GDM1 (cell line): ENCODE results near the gene ERF.
A peak's percentile ranks its signal among the peaks of the same experiment; 100 is the strongest.

Source experiments
- DNase-seq: peaks from one replicate; lab custom pipeline; 2025; lab: John Stamatoyannopoulos, UW

Gene ERF

GRCh38 chr19:42253245-42254088, 1.5 kb downstream of the ERF start:
- peak; percentile 57 for DNase-seq

- no peak for DNase-seq
These were observed 2.3 kb downstream of the ERF start for GRCh38 chr19:42252365-42253244.

DNA sequence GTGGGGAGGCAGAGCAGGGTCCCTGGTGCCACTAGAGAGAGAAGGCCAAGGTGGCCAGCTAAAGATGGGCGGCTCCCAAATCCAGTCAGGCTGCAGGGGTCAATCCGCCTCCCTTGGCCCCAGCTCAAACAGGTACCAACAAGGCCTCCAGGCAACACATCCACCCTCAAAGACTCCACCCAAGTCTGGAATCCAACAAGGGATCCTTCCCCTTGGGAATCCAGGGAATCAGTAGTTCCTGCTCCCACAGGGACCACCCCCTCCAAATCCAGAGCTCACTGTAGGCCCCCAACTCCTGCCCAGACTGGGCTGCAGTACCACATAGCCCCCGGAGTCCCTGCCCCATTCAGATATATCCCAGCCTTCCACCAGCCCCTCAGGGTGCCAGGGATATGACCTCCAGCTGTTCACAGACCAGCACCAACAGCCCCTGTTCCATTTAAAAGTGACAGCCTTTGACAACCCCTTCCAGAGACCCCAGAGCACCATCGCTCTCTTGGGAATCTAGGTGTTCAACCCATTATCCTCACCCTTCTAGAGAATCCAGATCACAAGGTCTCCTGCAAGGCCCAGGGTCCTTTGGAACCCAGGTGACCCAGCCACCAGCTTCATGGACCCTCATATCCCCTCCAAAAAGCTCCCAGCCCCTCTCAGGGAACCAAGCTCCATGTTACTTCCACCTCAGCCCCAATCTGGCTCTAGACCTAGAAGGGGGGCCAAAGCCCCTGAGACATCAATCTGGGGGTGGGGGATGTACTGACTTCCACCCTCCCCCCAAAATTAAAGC, 3.2 kb downstream of the ERF start:
- no peak for DNase-seq

DNA sequence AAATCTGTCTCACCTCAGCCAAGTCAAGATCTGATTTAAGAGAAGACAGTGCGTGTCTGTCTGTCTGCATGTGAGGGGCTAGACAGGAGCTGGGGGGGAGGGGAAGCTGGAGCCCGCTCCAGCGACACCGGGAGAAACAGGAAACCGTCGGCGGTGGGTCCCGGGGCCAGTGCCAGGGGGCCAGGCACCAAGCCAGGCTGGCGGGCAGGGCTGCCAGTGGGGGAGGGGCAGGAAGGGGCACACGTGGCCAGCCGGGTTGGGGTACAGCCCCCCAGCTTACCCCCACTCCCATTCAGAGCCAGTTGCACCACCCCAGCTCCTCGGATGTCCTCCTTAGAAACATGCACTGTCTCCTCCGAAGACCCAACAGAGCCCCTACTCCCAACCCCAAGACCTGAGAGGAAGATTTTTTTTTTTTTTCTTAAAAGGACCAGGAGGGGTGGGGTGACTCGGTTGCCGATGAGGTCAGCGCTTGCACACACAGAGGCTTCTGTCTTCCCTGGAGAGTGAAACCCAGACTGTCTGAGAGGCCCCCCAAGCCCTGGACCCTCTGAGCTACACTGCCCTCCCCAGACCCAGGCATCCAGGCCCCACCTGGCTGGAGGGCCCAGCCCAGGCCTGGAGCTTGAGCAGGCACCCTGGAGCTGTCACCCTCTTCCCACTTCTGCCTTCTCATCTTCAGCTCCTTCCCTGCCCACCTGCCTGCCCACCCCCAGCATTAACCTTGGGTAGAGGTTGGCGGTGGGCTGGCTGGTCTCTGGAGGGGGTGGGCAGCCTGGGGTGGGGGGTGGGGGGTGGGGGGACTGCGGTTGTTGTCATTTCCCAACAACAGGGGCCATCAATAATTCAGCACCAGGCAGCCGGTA, 4.0 kb downstream of the ERF start:
- DNase-seq = no peak

GRCh38 chr19:42250183-42250665, 4.7 kb downstream of the ERF start:
- DNase-seq = no peak

DNA sequence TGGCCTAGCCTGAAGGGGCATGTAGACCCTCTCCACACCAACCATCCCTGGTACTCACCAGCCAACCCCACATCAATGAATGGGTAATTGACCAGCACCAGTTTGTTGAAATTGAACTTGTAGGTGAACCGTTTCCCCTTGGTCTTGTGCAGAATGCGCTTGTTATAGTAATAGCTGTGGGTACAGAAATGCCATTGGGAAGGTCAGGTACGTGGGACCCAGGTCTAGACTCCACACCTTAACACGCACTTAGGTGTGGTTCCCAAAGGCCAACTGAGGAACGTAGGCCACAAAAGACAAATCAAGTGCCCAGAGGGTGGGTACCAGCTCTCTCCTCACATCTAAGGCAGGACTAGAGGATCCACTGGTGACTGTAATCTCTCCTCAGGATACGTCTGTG, 5.2 kb downstream of the ERF start:
- no peak for DNase-seq

GRCh38 chr19:42249149-42249750, 5.7 kb downstream of the ERF start:
- no peak for DNase-seq

GRCh38 chr19:42248270-42249148, 6.4 kb downstream of the ERF start:
- no peak for DNase-seq

DNA sequence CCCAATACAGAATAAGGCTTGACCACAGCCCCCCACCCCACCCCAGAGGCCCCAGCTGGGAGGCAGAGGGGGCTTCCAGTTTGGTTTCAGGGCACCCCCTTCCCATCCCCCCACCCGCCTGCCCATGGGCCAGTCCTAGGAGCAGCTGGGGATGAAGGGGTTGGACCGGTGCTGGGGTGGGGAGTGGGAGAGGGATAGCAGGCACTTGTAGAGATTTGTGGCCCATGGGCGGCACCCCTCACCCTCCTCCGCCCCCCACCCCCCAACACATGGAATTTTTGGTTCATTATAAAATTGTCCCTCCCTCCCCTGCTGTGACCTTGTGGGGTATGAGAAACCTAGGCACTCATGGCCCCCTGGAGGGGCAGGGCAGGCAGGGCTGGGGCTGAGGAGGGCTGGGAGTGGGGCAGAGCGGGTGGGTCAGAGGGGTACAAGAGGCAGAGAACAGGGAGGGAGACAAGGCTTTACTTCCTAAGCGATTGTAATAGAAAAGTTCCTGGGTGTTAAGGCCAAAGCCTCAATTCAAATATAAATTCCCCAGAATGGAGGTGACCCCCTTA, 7.2 kb downstream of the ERF start:
- no peak for DNase-seq

DNA sequence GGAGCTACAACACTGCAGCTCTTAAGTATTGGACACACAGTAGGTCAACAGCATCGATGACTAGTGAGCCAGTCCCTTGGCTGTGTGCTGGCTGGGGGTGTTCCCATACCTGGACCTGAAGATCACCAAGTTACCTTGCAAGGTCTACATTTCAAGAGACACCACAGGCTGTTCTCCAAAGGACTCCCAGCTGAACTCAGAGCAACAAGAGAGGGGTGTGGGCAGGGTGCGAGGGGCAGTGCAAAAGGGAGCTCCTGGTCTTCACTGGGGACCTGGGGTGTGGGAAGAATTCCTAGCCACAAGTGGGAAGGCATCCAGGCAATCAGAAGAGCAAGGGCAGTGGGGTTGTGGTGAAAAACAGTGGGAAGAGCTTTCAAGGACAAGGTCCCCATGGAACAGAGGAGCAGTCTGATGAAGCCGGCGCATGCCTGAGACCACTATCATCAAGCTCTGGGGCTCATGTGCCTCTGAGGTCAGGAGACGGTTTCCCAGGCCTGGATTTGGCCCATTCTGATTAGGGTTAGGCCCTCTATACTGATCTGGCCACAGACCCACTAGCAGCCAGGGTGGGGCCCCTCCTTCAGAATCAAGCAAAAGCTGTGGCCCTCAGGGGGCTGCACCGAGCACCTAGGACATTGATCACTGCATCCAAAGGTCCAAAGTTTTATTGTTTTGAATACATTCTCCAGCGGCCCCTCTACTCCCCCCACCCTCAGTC, 7.8 kb downstream of the ERF start:
- no peak for DNase-seq

DNA sequence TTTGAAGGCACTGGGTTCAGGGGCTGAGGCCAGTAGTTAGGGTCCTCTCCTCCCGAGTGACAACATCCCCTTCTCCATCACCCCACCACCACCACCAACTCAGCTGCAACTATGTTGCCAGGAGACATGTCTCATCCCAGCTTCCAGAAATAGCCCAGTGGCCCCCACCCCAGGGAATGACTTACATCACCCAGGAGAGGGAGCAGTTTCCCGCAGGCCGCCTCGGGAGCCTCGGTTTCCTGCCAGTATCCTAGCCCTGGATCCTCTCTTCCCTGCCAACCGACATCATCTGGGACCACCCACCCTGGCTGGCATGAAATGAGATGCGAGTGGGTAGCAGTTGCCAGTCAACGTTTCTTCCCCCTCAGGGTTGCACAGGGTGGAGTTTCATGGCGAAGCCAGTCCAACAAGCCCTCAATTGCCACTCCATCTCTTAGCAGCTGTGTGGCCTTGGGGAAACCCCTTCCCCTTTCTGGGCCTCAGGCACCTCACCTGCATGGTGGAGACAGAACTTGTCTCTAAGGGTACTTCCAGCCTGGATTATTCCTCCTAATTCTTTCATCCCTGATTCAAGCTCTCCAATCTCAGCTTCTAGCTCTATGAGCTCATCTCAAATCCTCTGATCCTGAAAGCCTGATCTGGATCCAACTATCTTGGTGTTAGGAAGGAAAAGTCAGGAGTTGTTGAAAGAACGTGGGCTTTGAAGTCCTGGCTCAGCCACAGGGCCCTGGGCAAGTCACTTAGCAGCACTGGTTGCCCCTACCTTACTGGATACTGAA, 8.6 kb downstream of the ERF start:
- no peak for DNase-seq

- no peak for DNase-seq
These were observed 9.7 kb downstream of the ERF start for GRCh38 chr19:42245231-42245630.

DNA sequence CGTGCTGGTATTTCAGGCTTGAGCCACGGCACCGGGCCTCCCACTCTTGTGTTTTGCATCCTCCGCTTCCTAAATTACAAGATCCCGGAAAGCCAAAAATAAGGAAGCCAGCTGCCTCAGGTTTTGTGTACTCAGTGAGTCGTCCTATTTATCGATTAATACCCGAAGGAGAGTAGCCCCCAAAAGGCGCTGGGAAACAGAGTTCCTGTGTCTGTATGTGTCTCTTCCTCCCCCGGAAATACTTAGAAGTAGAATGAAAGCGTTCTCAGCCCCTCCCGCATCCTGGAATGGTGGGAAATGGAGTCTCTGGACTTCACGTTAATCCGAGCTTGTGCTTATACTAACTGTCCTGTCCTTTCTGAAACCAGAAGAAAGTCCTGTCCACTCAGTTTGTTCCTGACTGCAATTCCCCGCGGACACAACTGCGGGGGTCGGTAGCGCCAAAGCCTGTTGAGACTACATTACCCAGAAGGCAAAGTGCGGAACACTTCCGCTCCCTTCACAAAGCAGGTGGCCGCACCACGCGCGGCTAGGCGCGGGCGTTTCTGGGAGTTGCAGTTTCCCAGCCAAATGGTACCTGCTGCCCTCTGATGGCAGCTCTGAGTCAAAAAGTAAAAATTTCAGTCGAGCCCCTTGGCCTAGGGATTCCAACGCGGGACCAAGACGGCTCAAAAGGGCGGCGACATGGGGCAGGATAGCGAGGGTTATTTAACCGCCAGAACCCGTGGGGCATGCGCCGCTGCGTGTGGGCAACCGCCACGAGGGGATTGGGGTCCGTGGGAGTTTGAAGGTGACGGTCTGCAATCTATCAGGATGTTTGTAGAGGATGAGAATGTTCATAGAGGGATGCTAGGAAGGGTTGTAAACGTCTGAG, 10.3 kb downstream of the ERF start:
- peak; percentile 85 for DNase-seq

- peak; percentile 98 for DNase-seq
These were observed 12.2 kb downstream of the ERF start, which contains the start of gene GSK3A for GRCh38 chr19:42242512-42243409. Gene GSK3A, minus strand, starts transcription at chr19:42242602. Its CDS starts 137 bp downstream, at chr19:42242465.

DNA sequence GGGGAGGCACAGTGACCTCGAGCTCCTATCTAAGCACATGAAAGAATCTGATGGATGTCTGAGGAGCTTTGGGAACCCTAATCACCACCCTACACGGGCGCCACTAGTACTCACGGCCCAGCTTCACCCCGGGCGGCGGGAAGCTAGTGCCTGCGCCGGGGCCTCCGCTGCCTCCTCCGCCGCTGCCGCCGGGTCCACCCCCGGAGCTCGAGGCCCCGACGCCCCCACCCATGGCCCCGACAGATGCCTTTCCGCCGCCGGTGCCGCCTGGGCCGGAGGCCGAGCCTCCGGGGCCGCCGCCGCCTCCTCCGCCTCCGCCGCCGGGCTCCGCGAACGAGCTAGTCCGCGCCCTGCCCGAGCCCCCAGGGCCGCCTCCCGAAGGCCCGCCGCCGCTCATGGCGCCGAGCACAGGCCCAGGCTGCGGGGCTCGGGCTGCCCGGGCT, 12.8 kb downstream of the ERF start:
- no peak for DNase-seq

- DNase-seq = no peak
These were observed 13.6 kb downstream of the ERF start for GRCh38 chr19:42241279-42241678.
